ENCODE measurements around the gene ELF5. TPM values are rescaled to one million over a fixed set of nuclear protein-coding genes. Genes with fewer than 3 reads are reported as not detected.

The ELF5 gene
- total RNA-seq, 4 donors from 2014 or later: not detected

GRCh38 chr11:34534826-34535225 is 21.2 kb upstream of the ELF5 start:
- no peaks in the 10 kb centered on the region for H3K36me3 ChIP-seq
- in situ Hi-C loops (cut with MboI; ENCODE audit: low pct_ligation_motif_present in 1 of 4, low pct_unique_long_range_greater_than_20kb in 1 of 4, low sequenced_read_pairs in 3 of 4) (no loop called here), intact Hi-C loops (cut with DNase I; ENCODE audit: low total_unique reads) (no loop called here)
- H3K4me1 ChIP-seq: no peaks in the 10 kb centered on the region
- DNase-seq: no peak
- H3K9me3 ChIP-seq: no peaks in the 10 kb centered on the region
- no peak overlapping the region for H3K27ac ChIP-seq
- H3K4me3 ChIP-seq: no peak overlapping the region
- 77 to 85% methylated on average over 3 of the region's 3 CpGs for WGBS, 2 donors (ENCODE audit: low coverage in 1 of 2)
- TF ChIP-seq EP300 (IDR thresholded peaks at IDR 0.05; ENCODE audit: low read depth) (no peak), POLR2A (IDR thresholded peaks at IDR 0.05) (no peak)
- H3K27me3 ChIP-seq: peaks cover 7% of the 10 kb centered on the region

GRCh38 chr11:34531663-34532062 is 18.1 kb upstream of the ELF5 start:
- no peaks in the 10 kb centered on the region for H3K36me3 ChIP-seq
- WGBS, 2 donors (ENCODE audit: low coverage in 1 of 2): 78 to 80% methylated on average over 1 of the region's 1 CpG
- no peaks in the 10 kb centered on the region for H3K27me3 ChIP-seq
- H3K4me1 ChIP-seq: no peaks in the 10 kb centered on the region
- H3K4me3 ChIP-seq: no peak overlapping the region
- DNase-seq: no peak
- intact Hi-C loops (cut with DNase I; ENCODE audit: low total_unique reads): no loop called here
- in situ Hi-C loops (cut with MboI; ENCODE audit: low pct_ligation_motif_present in 1 of 4, low pct_unique_long_range_greater_than_20kb in 1 of 4, low sequenced_read_pairs in 3 of 4): no loop called here
- no peak for TF ChIP-seq POLR2AphosphoS5 (IDR thresholded peaks at IDR 0.05)
- no peak for TF ChIP-seq POLR2A (IDR thresholded peaks at IDR 0.05)
- no peaks in the 10 kb centered on the region for H3K9me3 ChIP-seq
- no peak overlapping the region for H3K27ac ChIP-seq

GRCh38 chr11:34530545-34531234 is 17.1 kb upstream of the ELF5 start:
- TF ChIP-seq POLR2AphosphoS5 (IDR thresholded peaks at IDR 0.05): no peak
- TF ChIP-seq POLR2A (IDR thresholded peaks at IDR 0.05): no peak
- no peak for TF ChIP-seq EP300 (IDR thresholded peaks at IDR 0.05; ENCODE audit: low read depth)
- no peak for TF ChIP-seq CTCF (IDR thresholded peaks at IDR 0.05)
- H3K4me1 ChIP-seq: no peaks in the 10 kb centered on the region
- no peak overlapping the region for H3K4me3 ChIP-seq
- H3K9me3 ChIP-seq: no peaks in the 10 kb centered on the region
- in situ Hi-C loops (cut with MboI; ENCODE audit: low pct_ligation_motif_present in 1 of 4, low pct_unique_long_range_greater_than_20kb in 1 of 4, low sequenced_read_pairs in 3 of 4) (no loop called here), intact Hi-C loops (cut with DNase I; ENCODE audit: low total_unique reads) (no loop called here)
- H3K27me3 ChIP-seq: no peaks in the 10 kb centered on the region
- DNase-seq: no peak
- 89 to 92% methylated on average over 3 of the region's 3 CpGs for WGBS, 2 donors (ENCODE audit: low coverage in 1 of 2)
- H3K36me3 ChIP-seq: no peaks in the 10 kb centered on the region
- H3K27ac ChIP-seq: no peak overlapping the region

GRCh38 chr11:34529643-34530042 is 16.0 kb upstream of the ELF5 start:
- Histone ChIP-seq H3K4me1 (no peaks in the 10 kb centered on the region), H3K36me3 (no peaks in the 10 kb centered on the region), H3K9me3 (no peaks in the 10 kb centered on the region), H3K27me3 (no peaks in the 10 kb centered on the region), H3K27ac (no peak overlapping the region), H3K4me3 (no peak overlapping the region)
- 43 to 45% methylated on average over 1 of the region's 1 CpG for WGBS, 2 donors (ENCODE audit: low coverage in 1 of 2)
- DNase-seq: no peak
- no peak for TF ChIP-seq CTCF (IDR thresholded peaks at IDR 0.05)
- TF ChIP-seq POLR2A (IDR thresholded peaks at IDR 0.05): no peak
- no peak for TF ChIP-seq POLR2AphosphoS5 (IDR thresholded peaks at IDR 0.05)
- TF ChIP-seq EP300 (IDR thresholded peaks at IDR 0.05; ENCODE audit: low read depth): no peak
- intact Hi-C loops (cut with DNase I; ENCODE audit: low total_unique reads) (no loop called here), in situ Hi-C loops (cut with MboI; ENCODE audit: low pct_ligation_motif_present in 1 of 4, low pct_unique_long_range_greater_than_20kb in 1 of 4, low sequenced_read_pairs in 3 of 4) (no loop called here)

- Histone ChIP-seq H3K9me3 (no peaks in the 10 kb centered on the region), H3K4me3 (no peak overlapping the region), H3K27ac (no peak overlapping the region), H3K36me3 (no peaks in the 10 kb centered on the region), H3K27me3 (no peaks in the 10 kb centered on the region), H3K4me1 (no peaks in the 10 kb centered on the region)
- intact Hi-C loops (cut with DNase I; ENCODE audit: low total_unique reads) (no loop called here), in situ Hi-C loops (cut with MboI; ENCODE audit: low pct_ligation_motif_present in 1 of 4, low pct_unique_long_range_greater_than_20kb in 1 of 4, low sequenced_read_pairs in 3 of 4) (no loop called here)
- WGBS, 2 donors (ENCODE audit: low coverage in 1 of 2): 78 to 100% methylated on average over 1 to 2 of the region's 2 CpGs
- no peak for DNase-seq
- TF ChIP-seq POLR2AphosphoS5 (IDR thresholded peaks at IDR 0.05) (no peak), EP300 (IDR thresholded peaks at IDR 0.05; ENCODE audit: low read depth) (no peak), CTCF (IDR thresholded peaks at IDR 0.05) (no peak), POLR2A (IDR thresholded peaks at IDR 0.05) (no peak)
These were observed 14.5 kb upstream of the ELF5 start for GRCh38 chr11:34528072-34528471.

Measured in transverse colon (tissue), 4 donors.